ENCODE measurements around the gene CHST14. TPM values are rescaled to one million over a fixed set of nuclear protein-coding genes. Genes with fewer than 3 reads are reported as not detected.
A peak's percentile ranks its signal among the peaks of the same experiment; 100 is the strongest.

Gene CHST14
- total RNA-seq, 1 donor, result 14.2 TPM

GRCh38 chr15:40441565-40442531 is 28.9 kb upstream of the CHST14 start:
- no peak for DNase-seq (ENCODE audit: low read depth)
- TF ChIP-seq, protein P1, sequence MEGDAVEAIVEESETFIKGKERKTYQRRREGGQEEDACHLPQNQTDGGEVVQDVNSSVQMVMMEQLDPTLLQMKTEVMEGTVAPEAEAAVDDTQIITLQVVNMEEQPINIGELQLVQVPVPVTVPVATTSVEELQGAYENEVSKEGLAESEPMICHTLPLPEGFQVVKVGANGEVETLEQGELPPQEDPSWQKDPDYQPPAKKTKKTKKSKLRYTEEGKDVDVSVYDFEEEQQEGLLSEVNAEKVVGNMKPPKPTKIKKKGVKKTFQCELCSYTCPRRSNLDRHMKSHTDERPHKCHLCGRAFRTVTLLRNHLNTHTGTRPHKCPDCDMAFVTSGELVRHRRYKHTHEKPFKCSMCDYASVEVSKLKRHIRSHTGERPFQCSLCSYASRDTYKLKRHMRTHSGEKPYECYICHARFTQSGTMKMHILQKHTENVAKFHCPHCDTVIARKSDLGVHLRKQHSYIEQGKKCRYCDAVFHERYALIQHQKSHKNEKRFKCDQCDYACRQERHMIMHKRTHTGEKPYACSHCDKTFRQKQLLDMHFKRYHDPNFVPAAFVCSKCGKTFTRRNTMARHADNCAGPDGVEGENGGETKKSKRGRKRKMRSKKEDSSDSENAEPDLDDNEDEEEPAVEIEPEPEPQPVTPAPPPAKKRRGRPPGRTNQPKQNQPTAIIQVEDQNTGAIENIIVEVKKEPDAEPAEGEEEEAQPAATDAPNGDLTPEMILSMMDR (IDR thresholded peaks at IDR 0.05; ENCODE audit: insufficient read depth, low read depth, low read length), result peak; percentile 9
- H3K4me3 ChIP-seq (ENCODE audit: low read depth, low read length), result peak overlapping the region; percentile 76

- no peak overlapping the region for H3K4me3 ChIP-seq (ENCODE audit: low read depth, low read length)
- no peak for DNase-seq (ENCODE audit: low read depth)
- TF ChIP-seq, protein P1 (IDR thresholded peaks at IDR 0.05; ENCODE audit: insufficient read depth, low read depth, low read length), result no peak
These were observed 27.5 kb upstream of the CHST14 start for GRCh38 chr15:40443255-40443654.

DNA sequence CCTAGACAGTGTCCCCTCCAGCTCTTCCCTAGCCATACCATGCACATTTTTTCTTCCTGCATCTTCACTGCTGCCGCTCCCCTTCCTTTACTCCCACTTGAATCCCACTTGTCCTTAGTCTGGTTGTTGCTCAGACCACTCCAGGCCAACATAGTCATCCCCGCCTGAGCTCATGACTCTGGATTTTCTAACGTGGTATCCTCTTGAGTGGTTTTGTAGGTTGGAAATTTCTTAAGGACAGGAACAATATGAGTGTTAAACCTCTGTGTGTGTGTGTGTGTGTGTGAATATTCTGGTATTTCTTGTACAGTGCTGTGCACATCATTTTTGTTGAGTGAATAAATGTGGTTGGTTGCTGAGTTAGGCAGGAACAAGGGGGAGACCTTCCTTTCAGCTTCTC is 26.9 kb upstream of the CHST14 start:
- TF ChIP-seq, protein P1 (IDR thresholded peaks at IDR 0.05; ENCODE audit: insufficient read depth, low read depth, low read length), result no peak
- H3K4me3 ChIP-seq (ENCODE audit: low read depth, low read length), result no peak overlapping the region
- no peak for DNase-seq (ENCODE audit: low read depth)

GRCh38 chr15:40444736-40445135 is 26.0 kb upstream of the CHST14 start:
- no peak overlapping the region for H3K4me3 ChIP-seq (ENCODE audit: low read depth, low read length)
- DNase-seq (ENCODE audit: low read depth), result no peak
- TF ChIP-seq, protein P1 (IDR thresholded peaks at IDR 0.05; ENCODE audit: insufficient read depth, low read depth, low read length), result no peak

DNA sequence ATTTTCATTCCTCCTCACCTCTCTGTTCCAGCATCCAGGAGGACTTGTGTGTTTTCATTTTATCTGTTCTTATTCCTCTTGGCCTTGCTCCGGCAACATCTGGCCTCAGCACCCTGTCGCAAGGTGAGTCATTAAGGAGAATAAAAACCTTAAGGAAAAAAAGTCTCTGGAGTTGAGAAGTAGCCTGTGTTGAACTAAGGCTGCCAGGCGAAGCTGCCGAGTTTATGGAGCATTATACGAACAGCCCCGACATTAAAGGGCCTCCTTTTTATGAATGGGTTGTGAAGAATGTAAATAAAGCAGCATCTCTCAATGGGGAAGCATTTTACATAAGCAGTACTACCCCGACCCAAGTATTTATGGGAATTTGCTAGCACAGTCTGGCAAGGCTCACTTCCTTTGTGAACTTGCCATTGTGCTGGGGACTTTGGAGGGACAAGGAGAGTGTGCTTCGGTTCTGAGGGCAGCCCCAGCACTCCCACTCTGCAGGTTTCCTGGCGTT is 25.3 kb upstream of the CHST14 start:
- peak; percentile 91 for DNase-seq (ENCODE audit: low read depth)
- TF ChIP-seq, protein P1 (IDR thresholded peaks at IDR 0.05; ENCODE audit: insufficient read depth, low read depth, low read length), result no peak
- H3K4me3 ChIP-seq (ENCODE audit: low read depth, low read length), result no peak overlapping the region

DNA sequence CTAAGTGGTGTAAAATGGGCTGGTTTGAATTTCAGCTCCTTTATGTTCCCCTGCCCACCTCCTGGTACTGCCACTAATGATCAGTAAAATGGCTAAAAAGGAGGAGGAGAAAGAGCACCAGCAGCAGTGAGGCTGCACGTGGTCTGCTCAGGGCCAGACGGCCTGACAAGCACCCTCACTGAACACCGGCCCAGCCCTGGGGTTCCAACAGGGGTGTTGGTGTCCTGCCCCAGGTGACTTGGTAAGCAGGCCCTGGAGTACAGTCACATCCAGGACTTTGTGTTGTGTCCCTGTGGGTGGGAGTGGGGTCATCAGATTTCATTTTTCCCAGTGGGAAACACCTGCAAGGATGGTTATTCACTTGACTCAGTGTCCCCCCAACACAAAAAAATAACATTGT is 24.6 kb upstream of the CHST14 start:
- TF ChIP-seq, protein P1 (IDR thresholded peaks at IDR 0.05; ENCODE audit: insufficient read depth, low read depth, low read length), result no peak
- DNase-seq (ENCODE audit: low read depth), result no peak
- H3K4me3 ChIP-seq (ENCODE audit: low read depth, low read length), result no peak overlapping the region

Measured in fibroblast of villous mesenchyme (primary cell).